HEK293T (cell line): ENCODE measurements around the gene CHRM1.

Experiments used
- CTCF ChIA-PET: fragments of 350-600 bp; formaldehyde crosslinking; extraction: SDS; loops from one replicate; lab custom pipeline; 2021; ENCODE audit warnings: antibody characterized with exemption, inconsistent platforms; lab: Yijun Ruan, JAX
- POLR2A ChIA-PET: fragments of 350-600 bp; formaldehyde crosslinking; extraction: SDS; loops from one replicate; lab custom pipeline; 2020; ENCODE audit warnings: antibody characterized with exemption, inconsistent platforms; lab: Yijun Ruan, JAX
- DNase-seq: peaks from one replicate; pipeline ENCODE4 v3.0.0; 2012; ENCODE audit warnings: mixed read lengths; ENCODE audit errors: extremely low spot score
- ARNT ChIP-seq: fragments of 450-650 bp; IDR thresholded peaks from 2 replicates; pipeline ENCODE4 v1.6.1; 2017; ENCODE audit warnings: mild to moderate bottlenecking
- BHLHE40 ChIP-seq: fragments of 450-650 bp; IDR thresholded peaks from 2 replicates; pipeline ENCODE4 v1.6.1; 2016; ENCODE audit warnings: mild to moderate bottlenecking, moderate library complexity, borderline replicate concordance
- CTBP1 ChIP-seq: fragments of 450-650 bp; IDR thresholded peaks from 2 replicates; pipeline ENCODE4 v1.6.1; 2016; ENCODE audit warnings: borderline replicate concordance
- ELF4 ChIP-seq: fragments of 450-650 bp; IDR thresholded peaks from 2 replicates; pipeline ENCODE4 v1.6.1; 2017; ENCODE audit warnings: antibody characterized with exemption
- FOXA1 ChIP-seq: fragments of 450-650 bp; IDR thresholded peaks from 2 replicates; pipeline ENCODE4 v1.6.1; 2016; ENCODE audit warnings: mild to moderate bottlenecking
- FOXK2 ChIP-seq: fragments of 450-650 bp; IDR thresholded peaks from 2 replicates; pipeline ENCODE4 v1.6.1; 2016; ENCODE audit warnings: mild to moderate bottlenecking
- FOXM1 ChIP-seq: fragments of 450-650 bp; IDR thresholded peaks from 2 replicates; pipeline ENCODE4 v1.6.1; 2017; ENCODE audit warnings: mild to moderate bottlenecking, borderline replicate concordance
- HDGF ChIP-seq: fragments of 450-650 bp; IDR thresholded peaks from 2 replicates; pipeline ENCODE4 v1.6.1; 2017; ENCODE audit warnings: antibody characterized with exemption, borderline replicate concordance
- L3MBTL2 ChIP-seq: fragments of 450-650 bp; conservative IDR thresholded peaks from 2 replicates; pipeline ENCODE4 v1.6.1; 2016; ENCODE audit warnings: mild to moderate bottlenecking
- LEF1 ChIP-seq: fragments of 450-650 bp; IDR thresholded peaks from 2 replicates; pipeline ENCODE4 v1.6.1; 2017; ENCODE audit warnings: mild to moderate bottlenecking, borderline replicate concordance
- NFRKB ChIP-seq: fragments of 450-650 bp; IDR thresholded peaks from 2 replicates; pipeline ENCODE4 v1.6.1; 2016; ENCODE audit warnings: mild to moderate bottlenecking, moderate library complexity
- PKNOX1 ChIP-seq: fragments of 450-650 bp; IDR thresholded peaks from 2 replicates; pipeline ENCODE4 v1.6.1; 2016
- SP1 ChIP-seq: fragments of 450-650 bp; IDR thresholded peaks from 2 replicates; pipeline ENCODE4 v1.6.1; 2017
- SUZ12 ChIP-seq: fragments of 450-650 bp; IDR thresholded peaks from 2 replicates; pipeline ENCODE4 v1.6.1; 2016; ENCODE audit warnings: mild to moderate bottlenecking
- TARDBP ChIP-seq: fragments of 450-650 bp; IDR thresholded peaks from 2 replicates; pipeline ENCODE4 v1.6.1; 2016
- ZNF384 ChIP-seq: fragments of 450-650 bp; IDR thresholded peaks from 2 replicates; pipeline ENCODE4 v1.6.1; 2016

CHRM1 gene

GRCh38 chr11:62933285-62933684 is 12.1 kb upstream of the CHRM1 start:
- ChIA-PET CTCF (no interaction called here), POLR2A (no interaction called here)
- DNase-seq, result no peak
- TF ChIP-seq FOXA1 (no peak), SUZ12 (no peak), ARNT (no peak), L3MBTL2 (no peak), TARDBP (no peak), NFRKB (no peak), ELF4 (no peak), BHLHE40 (no peak), LEF1 (no peak), ZNF384 (no peak), CTBP1 (no peak), SP1 (no peak)

GRCh38 chr11:62931499-62932278 is 10.5 kb upstream of the CHRM1 start:
- CTCF ChIA-PET, result no interaction called here
- POLR2A ChIA-PET, result interaction anchor here (0.6 to 0.7 kb wide), 2 partner anchors 41 to 75 kb away, joined by 4 read pairs; no protein-coding TSS in a partner anchor
- DNase-seq, result no peak
- TF ChIP-seq SUZ12, result no peak
- TF ChIP-seq NFRKB, result no peak

- no peak for DNase-seq
- ChIA-PET POLR2A (no interaction called here), CTCF (no interaction called here)
- TF ChIP-seq TARDBP (no peak), FOXM1 (no peak), PKNOX1 (no peak)
Measured at GRCh38 chr11:62930666-62931065, 9.5 kb upstream of the CHRM1 start.

- CTCF ChIA-PET, result no interaction called here
- no peak for DNase-seq
- POLR2A ChIA-PET, result no interaction called here
Measured at GRCh38 chr11:62930157-62930556, 9.0 kb upstream of the CHRM1 start.

GRCh38 chr11:62928011-62928410 is 6.8 kb upstream of the CHRM1 start:
- DNase-seq, result no peak
- TF ChIP-seq BHLHE40, result no peak
- no peak for TF ChIP-seq L3MBTL2
- no peak for TF ChIP-seq FOXK2
- no peak for TF ChIP-seq SUZ12
- no peak for TF ChIP-seq ELF4
- ChIA-PET POLR2A (interaction anchor here (1.0 kb wide), 1 partner anchor 10 kb away, joined by 3 read pairs; no protein-coding TSS in a partner anchor), CTCF (interaction anchor here (1.0 to 2.4 kb wide), 3 partner anchors 19 to 47 kb away, joined by 3 to 8 read pairs (median 3); no protein-coding TSS in a partner anchor)

More at GRCh38 chr11:62930157-62930556, 9.0 kb upstream of the CHRM1 start:
- TF ChIP-seq L3MBTL2, result no peak
- no peak for TF ChIP-seq BHLHE40
- TF ChIP-seq HDGF, result no peak
- TF ChIP-seq FOXM1, result no peak
- no peak for TF ChIP-seq LEF1
- no peak for TF ChIP-seq ZNF384
- no peak for TF ChIP-seq SUZ12
- TF ChIP-seq SP1, result no peak
- TF ChIP-seq PKNOX1, result no peak
- no peak for TF ChIP-seq NFRKB
- no peak for TF ChIP-seq ARNT
- no peak for TF ChIP-seq TARDBP
- TF ChIP-seq CTBP1, result no peak
- no peak for TF ChIP-seq FOXK2
- no peak for TF ChIP-seq ELF4
- TF ChIP-seq FOXA1, result no peak

- no peak for TF ChIP-seq L3MBTL2
- no peak for TF ChIP-seq SP1
- no peak for TF ChIP-seq NFRKB
- no peak for TF ChIP-seq FOXK2
- no peak for TF ChIP-seq ZNF384
- POLR2A ChIA-PET, result no interaction called here
- no peak for DNase-seq
- CTCF ChIA-PET, result interaction anchor here (0.6 to 2.4 kb wide), 2 partner anchors 21 to 48 kb away, joined by 3 to 8 read pairs; no protein-coding TSS in a partner anchor
Measured at GRCh38 chr11:62926680-62927455, 5.7 kb upstream of the CHRM1 start.
